HK-2 (cell line): Measurements from ENCODE around the gene NMT2.

Source experiments
- DNase-seq: peaks from one replicate; pipeline ENCODE4 v3.0.0-alpha.2; 2018; ENCODE audit not compliant: unreplicated experiment

The NMT2 gene

DNA sequence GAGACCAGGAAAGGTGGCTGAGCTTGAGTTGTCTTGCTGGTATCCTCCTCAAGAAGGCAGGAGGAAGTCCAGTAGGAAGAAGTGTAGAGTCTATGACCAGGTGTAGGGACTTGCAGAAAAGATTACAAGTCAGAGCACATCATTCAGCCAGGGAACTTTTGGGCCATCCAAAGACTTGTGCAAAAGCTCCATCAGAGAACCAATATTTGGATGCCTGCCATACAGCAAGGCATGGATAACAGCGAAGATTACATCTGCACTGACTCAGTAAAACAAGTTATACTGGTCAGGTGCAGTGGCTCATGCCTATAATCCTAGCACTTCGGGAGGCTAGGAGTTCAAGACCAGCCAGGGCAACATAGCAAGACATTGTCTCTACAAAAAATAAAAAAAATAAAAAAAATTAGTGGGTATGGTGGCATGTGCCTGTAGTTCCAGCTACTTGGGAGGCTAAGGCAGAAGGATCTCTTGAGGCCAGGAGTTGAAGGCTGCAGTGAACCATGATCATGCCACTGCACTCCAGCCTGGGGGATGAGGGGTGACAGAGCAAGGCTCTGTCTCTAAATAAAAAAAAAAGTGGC is 13.2 kb upstream of the NMT2 start:
- no peak for DNase-seq

DNA sequence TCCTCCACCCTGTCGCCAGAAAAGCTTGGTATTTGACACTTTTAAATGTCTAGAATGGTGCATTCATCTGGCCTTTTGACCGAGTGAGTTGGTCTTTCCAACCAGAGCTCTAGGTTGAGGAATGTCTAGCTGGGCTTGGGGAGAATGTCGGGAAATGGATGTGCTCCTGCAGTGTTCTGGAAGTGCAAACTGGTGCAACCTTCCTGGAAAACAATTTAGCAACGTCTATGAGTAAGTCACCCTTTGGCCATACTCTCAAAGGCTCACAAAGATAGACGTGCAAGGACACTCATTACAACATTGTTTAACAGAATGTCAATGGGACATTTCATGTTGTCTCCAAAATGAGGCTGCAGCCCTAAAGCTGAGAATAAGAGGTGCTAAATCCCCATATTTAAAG is 12.2 kb upstream of the NMT2 start:
- no peak for DNase-seq

DNA sequence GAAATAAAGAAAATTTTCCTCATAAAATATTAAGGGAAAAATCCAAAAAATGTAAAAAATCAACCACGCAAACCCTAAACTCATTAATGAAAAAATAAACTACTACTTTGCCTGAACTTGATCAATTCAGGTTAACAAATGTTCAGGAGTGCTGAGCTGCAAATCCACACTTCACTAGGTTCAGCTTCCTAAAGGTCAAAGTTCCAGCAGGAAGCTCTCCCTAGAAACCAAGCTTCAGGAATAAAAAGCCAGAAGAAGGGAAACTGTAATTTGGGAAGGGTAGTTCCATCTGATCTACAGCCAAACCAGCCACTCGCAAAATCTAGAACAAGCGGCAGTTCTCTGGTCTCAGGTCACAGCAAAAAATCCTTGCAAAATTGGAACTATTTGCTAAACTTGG is 7.8 kb upstream of the NMT2 start:
- no peak for DNase-seq

DNA sequence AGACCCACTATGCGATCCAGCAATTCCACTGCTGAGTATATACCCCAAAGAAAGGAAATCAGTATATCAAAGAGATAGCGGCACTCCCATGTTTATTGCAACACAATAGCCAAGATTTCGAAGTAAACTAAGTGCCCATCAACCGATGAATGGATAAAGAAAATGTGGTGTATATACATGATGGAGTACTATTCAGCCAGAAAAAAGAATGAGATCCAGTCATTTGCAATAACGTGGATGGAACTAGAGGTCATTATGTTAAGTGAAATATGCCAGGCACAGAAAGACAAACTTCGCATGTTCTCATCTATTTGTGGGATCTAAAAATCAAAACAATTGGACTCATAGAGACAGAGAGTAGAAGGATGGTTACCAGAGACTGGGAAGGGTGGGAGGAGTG is 7.1 kb upstream of the NMT2 start:
- DNase-seq = no peak

DNA sequence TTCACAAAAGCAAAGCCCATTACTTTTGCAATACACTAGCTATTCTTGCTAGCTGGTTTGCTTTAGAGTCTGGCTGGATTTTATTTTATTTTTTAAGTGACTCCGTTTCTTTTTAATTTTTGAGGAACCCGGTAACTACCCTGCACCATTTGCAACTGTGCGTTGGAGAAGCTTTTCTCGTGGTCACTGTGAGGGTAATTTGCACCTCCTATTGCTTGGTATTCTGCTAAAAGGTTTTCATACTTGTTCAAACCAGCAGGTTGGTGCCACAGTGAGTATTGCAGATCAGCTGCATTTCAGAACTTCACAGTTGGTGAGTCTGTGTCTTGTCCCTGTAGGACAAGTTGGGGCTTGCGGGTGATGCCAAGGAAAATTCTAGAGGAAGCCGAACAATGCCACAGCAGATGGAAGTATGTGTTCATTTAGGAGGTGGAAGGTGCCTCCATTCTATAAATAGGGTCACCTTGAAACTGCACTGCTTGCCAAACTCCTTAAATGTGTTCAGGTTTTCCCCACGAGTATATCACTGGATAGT is 3.9 kb upstream of the NMT2 start:
- DNase-seq = no peak

DNA sequence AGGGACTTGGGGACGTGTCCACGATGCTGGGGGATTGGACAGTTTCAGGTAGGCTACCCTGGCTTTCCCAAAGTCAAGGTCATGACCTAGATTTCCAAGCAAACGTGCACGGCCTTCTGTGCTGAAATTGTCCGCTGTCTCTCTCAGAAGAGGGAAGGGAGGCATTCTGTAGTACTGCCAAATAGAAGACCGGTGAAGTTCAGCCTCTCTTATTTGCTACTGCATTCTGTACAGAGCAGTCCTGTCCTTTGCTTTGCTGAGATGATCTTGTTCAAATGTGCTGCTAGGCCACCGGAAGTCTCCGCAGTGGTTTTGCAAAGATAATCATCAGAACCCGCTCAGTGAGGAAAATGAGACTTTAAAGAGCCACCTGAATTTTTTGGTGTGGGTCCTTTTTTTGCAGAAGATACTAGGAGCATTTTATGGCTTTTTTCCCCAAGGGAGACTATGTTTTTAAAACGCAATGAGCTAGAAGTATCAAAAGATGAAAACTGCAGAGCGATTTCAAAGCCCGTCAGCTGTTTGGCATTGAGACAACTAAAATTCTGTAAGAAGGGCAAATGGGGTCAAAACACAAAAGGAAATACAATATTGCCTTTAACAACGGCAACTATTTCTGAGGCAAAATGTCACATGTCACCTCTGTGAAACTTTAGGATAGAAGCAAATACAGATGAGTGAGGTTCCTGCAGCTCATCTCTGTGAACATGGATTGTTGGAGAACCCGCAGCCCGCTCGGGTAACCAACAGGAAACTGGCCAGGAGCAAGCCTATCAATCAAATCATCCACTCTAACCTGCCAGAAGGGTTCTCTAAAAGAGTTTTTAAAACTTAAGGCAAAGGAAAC is 1.3 kb upstream of the NMT2 start:
- no peak for DNase-seq

DNA sequence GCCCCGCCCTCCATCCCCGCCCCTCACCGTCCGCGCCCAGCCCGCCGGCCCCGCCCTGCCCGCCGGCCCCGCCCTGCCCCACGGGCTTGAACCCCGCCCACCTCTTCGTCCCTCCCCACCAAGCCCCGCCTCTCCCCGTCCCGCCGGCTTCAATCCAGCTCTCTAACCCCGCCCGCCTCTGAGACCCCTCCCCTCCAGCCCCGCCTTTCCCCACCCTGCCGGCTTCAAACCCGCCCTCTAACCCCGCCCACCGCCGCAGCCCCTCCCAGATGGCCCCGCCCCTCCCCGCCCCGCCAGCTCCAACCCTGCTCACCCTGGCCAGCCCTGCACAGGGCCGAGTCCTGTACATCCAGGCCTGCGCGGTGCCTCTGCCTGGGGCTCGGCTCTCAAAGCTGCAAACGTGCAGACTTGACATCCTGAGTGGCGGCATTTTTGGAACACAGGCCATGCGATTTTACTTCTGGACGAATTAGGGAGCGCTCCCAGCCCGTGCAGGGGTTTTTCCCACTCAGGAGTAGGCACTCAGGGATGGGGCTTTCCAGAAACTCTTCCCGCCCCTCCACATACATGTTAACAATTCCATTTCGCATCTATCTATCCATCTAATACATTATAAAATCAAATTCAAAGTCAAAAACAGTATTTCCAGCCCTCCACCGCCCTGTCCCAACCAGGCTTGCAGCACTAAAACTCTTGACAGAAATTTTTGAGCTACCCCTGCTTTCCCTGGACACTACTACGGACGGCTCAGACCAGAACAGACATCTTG is 477 bp upstream of the NMT2 start:
- peak; percentile 96 for DNase-seq

DNA sequence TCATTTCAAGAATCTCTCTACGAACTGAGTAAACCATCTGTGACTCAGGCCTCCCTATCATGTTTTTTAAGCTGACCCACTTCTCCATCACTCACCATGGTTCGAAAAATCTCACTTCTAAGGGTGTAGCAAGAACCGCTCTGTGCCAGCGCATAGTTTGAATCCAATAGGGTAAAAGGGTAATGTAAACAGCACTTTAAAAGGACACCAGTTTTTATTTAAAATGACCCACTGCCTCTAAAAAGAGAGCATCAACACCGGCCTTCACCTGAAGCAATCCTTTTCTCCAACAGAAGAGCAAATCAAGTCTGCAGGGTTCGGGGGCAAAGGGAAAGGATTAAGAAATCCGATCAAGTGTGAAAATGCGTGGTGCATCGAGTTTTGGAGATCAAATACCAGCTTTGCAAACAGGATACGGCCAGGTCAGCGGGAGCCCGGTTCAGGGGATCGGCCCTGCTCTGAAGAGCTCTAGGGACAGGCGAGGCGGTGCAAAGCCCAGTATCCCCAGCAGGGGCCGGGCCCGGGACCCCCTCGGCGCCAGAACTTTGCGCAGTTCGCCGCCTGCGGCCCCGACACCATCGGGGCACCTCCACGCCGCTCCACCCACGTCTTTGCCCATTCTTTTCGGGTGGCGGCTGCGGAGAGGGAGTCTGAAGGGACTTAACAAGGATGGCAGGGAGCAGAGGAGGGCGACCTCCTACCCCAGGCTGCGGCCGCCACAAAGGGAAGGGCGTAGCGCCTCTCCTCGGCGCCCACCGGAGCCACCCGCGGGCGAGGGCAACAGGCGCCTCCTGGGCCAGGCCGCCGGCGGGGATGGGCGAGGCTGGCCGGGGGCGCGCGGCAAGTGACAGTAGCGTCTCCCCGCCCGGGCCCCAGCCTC is 842 bp downstream of the NMT2 start:
- peak; percentile 50 for DNase-seq

DNA sequence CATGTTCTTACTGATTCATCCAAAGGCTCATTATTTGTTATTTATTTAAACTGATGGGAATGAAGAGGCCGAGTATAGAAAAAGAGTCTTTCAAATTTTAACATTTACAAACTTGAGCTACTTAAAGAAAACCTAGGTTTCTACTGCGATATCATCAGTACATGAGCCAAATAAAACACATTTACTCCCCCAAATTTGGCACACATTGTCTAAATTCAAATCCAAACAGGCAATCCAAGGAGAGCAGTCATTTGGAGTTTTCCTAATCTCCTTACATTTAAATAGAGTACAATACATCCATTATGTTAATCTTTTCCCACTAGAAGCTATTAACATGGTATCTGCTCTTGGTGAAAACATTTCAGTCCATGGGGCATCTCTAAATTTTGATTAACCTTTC is 2.2 kb downstream of the NMT2 start:
- no peak for DNase-seq

DNA sequence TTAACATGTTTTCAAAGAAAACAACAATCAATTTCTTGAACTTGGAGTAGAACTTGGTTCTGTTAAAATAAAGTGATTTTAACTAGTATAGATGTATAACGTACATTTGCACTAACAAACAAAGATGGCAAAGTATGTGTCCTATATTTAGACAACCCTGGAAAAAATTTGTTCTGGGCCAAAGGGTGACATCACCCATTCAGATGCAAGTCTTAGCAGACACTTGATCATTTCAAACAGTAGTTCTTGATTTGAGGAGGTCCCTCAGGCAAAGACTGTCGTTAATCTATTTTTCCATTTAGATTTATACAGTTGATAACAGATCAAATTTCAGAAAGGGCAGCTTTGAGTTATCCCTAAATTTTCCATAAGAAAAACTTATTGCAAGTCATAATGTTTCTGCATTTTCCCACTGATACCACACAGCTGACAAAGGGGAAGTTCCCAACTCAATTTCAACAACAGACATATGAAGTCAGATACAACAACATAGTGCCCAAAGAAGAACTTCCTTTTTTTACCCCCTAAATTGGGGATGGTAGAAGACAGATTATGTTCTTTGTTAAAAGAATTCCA is 5.2 kb downstream of the NMT2 start:
- DNase-seq = no peak

DNA sequence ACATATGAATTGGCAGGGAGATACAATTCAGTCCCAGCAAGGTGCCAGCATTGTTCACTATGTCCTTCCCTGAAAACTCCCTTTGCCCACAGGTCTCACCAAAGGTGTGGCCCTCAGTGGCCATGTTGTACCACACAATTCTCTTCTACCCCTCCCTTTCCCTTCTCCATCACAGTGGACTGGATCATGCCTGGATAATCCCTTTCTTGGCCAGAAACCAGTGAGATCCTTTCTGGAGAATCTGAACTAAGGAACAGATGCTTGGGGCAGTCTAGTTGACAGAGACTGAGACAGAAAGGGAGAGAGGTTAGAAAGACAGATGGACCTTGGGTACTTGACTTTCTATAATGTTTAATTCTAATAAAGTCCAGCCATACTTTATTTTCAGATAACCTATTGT is 9.5 kb downstream of the NMT2 start:
- no peak for DNase-seq

DNA sequence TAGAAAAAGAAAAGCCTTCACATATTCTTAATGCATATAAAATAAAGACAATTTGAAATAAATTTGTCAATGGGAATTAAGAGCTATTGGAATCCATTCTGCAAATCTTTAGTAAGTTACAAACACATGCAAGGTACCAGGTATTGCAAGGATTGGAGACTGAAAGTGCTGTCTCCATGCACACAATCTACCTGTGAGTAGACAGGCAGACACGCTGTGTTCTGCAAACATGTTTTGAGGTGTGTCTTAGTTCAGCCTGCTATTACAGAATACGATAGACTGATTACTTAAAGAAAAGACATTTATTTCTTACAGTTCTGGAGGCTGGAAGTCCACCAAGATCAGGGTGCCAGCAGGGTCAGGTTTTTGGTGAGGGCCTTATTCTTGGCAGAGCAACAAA is 10.0 kb downstream of the NMT2 start:
- DNase-seq = no peak

DNA sequence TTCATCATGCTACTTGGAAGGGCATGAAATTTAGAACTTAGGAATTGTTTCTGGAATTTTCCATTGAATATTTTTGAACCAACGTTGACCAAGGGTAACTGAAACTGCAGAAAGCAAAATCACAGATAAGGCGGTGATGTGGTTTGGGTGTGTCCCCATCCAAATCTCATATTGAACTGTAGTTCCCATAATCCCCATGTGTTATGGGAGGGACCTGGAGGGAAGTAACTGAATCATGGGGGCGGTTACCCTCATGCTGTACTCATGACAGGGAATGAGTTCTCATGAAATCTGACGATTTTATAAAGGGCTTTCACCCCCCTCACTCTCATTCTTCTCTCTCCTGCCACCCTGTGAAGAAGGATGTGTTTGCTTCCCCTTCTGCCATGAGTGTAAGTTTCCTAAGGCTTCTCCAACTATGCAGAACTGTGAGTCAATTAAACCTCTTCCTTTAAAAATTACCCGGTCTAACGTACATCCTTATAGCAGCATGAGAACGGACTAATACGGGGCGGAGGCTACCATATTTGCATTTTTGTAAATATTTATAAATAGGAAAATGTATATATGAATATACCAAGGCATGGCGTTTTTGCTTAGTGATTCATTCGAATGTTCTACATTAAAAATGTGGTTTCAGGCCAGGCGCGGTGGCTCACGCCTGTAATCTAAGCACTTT is 12.4 kb downstream of the NMT2 start:
- no peak for DNase-seq

DNA sequence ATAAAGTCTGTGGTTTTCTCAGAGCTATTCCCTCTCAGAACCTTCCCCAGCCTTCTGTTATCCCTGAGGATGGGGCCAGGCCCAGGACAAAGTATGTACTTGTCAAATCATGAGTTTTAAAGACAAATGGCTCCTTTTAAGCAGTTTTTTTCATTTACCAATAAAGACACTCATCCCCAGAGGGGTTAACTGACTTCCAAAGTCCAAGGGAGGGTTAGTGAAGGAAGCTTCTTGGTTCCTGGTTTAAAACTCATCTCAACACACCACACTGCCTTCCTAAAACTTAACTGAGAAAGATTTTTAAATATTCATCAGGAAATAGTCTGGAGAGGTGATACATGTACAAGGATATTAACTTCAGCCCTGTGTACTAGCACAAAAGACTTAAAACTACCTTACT is 15.9 kb downstream of the NMT2 start:
- DNase-seq = no peak

DNA sequence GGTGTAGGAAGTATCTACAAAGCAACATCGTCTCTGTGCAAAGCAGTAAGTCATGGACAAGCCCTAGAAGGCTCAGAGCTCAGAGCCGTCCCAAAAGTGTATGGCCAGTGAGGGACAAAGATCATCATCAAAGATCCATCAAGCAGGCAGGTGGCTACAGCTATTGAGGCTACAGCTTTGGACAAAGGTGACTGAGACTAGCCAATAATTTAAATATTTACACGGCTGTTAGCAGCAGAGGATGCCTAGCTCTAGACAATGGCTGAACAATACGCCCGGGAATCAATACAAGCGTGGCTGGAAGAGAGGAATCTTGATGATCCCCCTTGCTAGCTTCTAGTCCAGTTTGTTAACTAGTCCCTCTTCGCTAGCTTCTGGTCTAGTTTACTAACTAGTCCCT is 17.9 kb downstream of the NMT2 start:
- no peak for DNase-seq

DNA sequence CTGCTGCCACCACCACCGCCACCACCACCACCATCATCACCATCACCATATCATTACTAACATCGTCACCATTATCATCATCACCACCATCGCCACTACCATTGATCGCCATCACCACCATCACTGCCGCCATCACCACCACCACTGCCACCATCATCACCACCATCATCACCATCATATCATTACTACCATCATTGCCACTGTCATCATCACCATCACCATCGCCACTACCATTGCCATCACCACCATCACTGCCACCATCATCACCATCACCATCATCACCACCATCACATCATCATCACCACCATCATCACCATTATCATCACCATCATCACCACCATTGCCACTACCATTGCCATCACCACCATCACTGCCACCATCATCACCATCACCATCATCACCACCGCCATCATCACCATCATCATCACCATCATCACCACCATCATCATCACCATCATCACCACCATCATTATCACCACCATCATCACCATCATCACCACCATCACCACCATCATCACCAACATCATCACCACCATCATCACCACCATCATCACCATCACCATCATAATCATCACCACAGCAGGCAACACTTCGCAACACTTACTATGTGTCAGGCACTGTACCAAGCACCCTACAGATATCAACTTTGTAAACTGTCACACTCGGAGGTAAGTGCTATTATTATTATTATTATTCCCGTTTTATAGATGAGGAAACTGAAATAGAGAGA is 19.3 kb downstream of the NMT2 start:
- no peak for DNase-seq

DNA sequence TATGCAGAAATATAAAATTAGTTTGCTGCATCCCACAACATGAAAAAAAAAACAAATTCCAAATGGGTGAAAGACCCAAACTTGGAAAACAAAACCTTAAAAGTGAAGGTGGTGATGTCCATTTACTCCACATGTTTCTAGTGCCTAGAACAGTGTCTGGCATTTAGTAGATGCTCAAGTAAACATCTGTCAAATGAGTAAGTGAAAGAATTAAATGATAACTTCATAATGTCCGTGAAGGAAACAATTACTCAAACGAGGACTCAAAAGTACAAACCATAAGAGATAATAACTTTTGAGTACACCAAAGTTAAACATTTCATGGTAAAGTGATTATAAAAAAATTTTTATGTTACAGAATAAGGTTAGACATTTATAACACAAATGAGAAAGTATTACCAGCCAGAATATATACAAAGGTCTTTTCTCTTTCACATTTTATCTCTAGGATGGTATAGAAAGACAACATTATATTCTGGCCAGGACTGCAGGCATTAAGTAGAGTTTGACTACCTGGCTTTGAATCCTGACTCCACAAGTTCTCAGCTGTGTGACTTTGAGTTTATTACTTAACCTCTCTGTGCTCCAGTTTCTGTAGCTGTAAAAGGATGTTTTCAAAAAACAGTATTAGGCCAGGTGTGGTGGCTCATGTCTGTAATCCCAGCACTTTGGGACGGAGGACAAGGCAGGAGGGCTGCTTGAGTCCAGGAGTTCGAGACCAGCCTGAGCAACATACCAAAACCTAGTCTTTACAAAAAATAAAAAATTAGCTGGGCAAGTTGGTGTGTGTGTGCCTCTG is 20.7 kb downstream of the NMT2 start:
- DNase-seq = no peak

DNA sequence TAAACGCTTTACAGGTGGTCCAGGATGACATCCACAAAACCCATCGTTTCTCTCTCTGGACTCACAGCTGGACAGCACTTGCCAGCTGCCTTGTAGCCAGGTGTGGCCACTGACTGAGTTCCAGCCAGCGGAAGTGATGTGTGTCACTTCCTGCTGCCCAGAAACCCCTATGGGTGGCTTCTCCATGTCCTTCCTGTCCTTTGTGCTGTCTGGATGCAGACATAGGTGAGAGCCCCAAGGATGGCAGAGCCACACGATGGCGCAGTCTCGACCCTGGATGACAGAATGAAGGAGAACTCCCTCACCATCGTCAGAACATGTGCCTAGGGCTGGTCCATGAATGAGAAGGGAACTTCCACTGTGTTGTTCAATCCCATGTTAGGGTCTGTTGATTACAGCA is 22.1 kb downstream of the NMT2 start:
- DNase-seq = no peak

DNA sequence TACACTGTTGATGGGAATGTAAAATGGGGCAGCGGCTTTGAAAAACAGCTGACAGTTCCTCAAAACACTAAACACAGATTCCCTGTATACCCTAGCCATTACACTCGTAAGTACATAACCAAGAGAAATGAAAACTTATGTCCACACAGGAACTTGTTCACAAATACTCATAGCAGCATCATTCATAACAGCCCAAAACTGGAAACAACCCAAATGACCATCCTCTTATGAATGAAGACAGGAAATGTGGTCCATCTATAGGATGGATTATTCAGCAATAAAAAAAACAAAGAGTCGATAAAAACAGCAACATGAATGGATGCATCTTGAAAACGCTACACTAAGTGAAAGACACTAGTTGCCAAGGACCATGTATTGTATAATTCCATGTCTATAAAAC is 23.7 kb downstream of the NMT2 start:
- no peak for DNase-seq
